EL (cell line): ENCODE results near the gene ZNF148.

Source experiments
- DNase-seq: peaks from one replicate; pipeline ENCODE4 v3.0.0-alpha.2; 2016

The ZNF148 gene

GRCh38 chr3:125214738-125215137 lies 160.4 kb downstream of the ZNF148 start:
- peak; percentile 43 for DNase-seq

DNA sequence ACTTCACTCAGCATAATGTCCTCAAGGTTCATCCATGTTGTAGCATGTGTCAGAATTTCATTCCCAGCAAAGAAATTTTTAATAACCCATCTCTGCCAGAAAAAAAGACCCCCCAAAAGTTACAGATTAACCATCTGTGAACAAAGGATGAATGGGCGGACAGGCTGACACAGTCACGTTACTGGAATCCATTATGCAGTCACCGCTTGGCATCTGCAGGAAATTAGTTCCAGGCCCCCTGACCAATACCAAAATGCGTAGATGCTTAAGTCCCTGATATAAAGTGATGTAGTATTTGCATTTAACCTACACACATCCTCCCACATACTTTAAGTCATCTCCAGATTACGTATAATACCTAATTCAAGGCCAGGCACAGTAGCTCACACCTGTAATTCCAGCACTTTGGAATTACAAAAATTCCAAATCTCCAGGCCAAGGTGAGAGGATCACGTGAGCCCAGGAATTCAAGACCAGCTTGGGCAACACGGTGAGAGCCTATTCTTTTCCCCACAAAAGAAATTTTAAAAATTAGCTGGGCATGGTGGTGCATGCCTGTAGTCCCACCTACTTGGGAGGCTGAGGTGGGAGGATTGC lies 161.1 kb downstream of the ZNF148 start:
- DNase-seq = peak; percentile 89

DNA sequence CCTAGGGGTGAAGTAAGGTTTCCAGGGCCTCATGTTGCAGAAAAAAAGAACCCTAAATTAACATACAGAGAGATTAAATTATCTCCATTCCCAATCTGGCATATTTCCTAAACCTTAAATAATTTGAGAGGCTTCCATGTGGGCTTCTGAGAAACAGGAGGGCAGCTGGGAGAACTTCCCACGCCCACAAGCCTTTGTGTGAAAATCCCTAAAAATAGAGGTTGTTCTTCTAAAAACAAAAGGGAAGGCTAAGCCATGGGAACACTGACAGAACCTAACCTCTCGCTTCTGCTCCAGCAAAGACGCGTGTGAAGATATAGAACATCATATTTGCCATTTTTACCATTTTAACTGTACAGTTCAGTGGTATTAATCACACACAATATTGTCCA lies 161.8 kb downstream of the ZNF148 start:
- DNase-seq = no peak

- no peak for DNase-seq
These were observed 162.4 kb downstream of the ZNF148 start, which contains the start of gene SLC12A8 for GRCh38 chr3:125212509-125213363. Gene SLC12A8 (minus strand): TSS chr3:125212748. CDS start chr3:125211349, 1,399 bp downstream.

DNA sequence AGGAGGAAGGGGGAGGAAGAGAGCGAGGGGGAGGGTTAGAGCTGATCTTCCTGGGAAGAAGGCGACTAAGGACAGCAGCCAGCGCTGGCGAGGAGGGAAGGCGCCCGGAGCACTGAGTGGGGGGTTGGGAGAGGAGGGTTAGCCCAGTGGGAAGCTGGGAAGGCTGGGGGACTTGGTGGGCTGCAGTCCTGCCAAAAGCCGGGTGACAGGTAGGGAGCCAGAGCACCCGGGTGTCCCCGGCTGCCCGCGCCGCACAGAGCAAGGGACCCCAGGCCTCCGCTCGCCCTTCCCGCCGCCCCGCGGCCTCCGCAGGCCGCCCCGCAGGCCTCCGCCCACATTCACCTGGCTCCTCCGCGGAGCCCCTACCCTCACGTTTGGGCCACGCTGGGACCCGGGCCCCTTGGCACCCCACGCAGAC lies 163.0 kb downstream of the ZNF148 start:
- DNase-seq = no peak

- no peak for DNase-seq
These were observed 163.5 kb downstream of the ZNF148 start for GRCh38 chr3:125211523-125212090.

DNA sequence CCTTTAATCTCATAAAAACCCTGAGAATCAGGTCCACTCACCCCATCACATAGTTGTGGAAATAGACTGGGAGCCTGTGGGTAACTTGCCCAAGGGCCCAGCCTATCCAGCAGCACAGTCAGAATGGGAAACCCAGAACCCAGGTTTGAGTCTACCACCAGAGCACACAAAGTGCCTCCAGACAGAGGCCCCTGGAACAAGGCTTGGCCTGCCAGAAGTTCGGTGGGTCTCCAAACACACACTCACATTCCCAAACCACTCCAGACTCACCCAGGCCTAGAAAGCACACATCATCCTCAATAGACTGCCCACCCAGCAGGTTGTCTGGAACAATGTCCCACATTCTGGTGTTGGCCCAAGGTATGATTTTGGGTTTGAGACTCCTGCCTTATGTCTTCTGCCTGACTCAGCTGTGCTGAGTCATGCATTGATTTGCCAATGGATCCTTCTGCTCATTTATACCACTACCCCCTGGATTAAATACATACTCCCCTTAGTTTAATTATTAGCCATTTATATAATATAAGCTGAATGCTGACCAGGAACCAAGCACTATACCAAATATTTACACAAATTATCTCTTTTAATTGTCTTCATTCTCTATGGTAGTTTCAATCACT lies 167.1 kb downstream of the ZNF148 start:
- DNase-seq = no peak

DNA sequence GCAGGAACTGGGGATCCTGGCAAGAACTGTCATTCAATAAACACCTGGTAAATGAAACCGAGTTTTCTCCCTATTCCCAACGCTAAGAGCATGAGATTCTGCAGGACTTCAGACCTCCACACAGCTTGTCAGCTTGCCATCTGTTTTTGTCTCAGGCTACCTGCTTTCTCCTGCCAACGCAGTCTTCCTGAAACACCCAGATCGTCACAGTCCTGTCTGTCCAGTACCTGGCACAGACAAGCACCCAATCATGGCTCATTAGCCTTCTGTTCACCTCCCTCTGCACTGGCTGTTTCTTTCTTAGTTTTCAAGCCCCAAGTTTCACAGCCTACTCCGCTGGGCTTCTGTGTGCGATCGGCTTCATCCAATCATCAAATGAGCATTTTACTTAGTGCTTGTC lies 167.6 kb downstream of the ZNF148 start:
- no peak for DNase-seq

DNA sequence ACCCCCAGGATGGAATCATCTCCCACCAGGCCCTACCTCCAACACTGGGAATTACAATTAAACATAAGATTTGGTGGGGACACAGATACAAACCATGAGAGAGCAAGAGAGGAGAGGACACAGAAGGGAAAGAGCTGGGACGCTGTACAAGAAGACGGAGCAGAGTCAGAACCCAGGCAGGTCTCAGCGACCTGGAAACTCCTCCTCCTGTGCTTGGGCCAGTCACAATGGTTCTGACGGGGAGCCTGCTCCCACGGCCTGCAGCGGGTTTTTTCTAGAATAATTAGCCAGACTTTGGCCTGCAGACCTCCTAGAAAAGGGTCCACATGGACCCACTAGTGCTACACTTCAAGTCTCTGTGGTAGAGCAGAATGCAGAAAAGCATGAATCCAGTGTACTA lies 168.2 kb downstream of the ZNF148 start:
- no peak for DNase-seq

GRCh38 chr3:125203731-125204130 lies 171.4 kb downstream of the ZNF148 start:
- DNase-seq = peak; percentile 26

GRCh38 chr3:125202197-125202596 lies 172.9 kb downstream of the ZNF148 start:
- DNase-seq = no peak

GRCh38 chr3:125200731-125201139 lies 174.4 kb downstream of the ZNF148 start:
- no peak for DNase-seq

DNA sequence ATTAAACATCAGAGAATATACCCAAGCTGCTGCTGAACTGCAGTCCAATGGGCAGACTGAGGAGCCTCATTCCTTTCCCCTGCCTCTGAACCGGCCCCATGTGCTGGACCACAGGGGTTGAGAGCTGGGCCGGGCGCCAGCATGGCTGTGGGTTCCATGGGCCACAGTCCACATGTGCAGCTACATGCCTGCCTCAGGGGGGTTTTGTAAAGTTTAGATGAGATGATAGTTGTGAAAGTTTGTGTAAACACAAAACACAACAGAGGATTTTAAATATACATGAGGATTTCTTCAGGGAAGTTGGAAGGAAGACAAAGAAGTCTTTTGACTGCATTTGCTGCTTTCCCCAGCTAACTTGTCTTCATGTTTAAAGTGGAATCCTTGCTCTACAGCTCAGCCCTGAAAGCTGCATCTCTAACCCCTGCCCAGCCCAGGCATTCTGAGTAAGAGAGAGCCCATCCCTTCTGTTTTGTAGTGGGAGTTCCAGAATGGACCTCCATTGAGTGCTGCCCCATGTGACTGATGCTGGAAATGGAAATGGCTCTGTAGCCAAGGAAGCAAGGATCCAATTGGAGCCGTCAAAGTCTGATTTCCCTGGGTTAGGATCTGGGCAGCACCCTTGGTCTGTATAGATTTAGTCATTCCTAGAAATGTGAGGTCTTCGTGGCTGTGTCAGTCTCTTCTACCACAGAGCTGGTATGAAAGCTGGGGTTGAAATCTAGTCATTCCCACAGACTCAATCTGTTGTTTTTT lies 180.1 kb downstream of the ZNF148 start:
- DNase-seq = peak; percentile 81

GRCh38 chr3:125194061-125194848 lies 180.9 kb downstream of the ZNF148 start:
- DNase-seq = no peak

DNA sequence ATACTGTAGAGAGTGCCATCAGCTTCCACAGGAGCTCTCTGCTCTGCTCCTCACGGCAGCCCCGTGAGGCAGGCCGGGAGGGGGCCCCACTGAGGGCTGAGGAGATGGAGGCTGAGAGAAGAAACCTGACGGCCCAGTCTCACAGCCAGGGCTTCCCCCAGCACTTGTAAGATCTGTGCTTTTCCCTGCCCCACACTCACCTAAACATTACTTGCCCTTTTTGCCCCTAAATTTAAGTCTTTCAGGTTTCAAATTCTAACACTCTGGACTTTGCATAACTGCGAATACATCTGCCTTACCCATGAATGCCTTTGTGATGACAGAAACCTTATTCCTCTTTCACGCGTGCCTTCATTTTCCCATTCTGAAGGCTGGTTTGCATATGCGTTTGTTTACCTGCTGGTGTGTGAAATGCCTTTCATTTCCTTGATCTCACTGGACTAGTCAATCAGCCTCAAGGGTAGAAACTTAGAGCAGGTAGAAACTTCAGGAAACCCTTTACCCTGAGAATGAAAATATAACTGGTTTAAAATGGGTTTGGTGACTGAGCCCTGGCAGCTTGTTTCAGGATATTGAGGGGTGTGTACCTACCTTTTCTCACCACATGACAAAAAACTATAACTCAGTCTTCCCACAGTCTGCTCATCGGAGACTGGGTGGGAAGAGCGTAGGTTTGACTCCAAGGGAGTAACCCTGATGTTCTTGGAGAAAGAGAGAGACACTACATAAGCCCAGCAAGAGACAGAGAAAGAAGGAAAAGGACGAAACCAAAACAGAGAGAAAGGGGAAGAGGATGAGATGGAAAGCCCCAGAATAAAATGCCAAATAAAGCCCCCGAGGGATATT lies 182.7 kb downstream of the ZNF148 start:
- no peak for DNase-seq

DNA sequence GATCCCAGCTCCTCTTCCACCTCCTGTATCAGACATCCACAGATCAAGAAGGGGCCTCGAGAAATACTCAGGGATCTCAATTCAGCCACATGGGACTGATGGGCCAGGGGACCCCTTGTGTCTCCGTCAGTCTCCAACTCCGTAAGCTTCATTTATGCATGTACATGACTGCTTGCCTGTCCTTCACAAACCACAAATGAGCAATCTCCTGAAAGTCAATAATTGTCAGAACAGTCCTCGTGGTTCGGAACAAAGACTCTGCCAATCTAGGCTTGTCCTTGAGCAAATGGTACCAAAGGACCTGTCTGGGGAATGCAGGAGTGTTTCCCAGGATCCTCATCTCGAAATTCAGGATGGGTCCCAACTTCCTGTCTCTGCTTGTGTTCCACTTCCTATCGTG lies 183.4 kb downstream of the ZNF148 start:
- DNase-seq = no peak

DNA sequence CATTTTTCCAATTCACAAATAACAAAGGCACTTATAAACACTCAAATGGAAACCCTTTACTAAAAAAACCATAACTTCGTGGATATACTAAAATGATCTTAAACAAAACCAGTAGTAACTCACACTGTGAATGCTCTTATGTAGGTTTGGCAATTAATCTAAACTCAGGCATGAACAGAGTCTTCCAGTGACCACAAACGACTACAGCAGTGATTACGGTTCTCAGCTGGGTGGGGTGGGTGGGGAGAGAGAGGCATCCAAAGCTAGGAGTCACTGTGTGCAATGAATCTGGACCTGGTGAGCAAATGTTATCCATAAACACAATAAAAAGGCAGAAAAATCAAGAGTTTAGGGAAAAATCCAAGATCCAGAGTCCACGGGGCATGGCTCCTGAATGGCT lies 183.9 kb downstream of the ZNF148 start:
- DNase-seq = no peak

DNA sequence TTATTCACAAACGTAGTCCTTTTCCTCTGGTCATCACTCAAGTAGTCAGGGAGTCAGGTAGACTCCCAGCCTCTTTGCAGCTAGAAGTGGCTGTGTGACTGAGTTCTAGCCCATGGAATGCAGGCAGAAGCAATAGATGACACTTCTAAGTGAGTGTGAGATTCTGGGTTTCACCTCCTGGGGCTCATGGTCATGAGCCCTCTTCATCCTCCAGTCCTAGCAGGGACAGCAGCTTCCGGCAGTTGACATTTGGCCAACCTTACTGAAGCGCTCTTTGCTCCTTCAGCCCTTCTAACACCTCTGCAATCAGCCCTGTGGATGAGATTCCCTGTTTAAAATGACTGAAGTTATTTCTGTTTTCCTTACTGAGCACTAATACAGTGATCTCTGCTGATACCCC lies 184.3 kb downstream of the ZNF148 start:
- DNase-seq = no peak

DNA sequence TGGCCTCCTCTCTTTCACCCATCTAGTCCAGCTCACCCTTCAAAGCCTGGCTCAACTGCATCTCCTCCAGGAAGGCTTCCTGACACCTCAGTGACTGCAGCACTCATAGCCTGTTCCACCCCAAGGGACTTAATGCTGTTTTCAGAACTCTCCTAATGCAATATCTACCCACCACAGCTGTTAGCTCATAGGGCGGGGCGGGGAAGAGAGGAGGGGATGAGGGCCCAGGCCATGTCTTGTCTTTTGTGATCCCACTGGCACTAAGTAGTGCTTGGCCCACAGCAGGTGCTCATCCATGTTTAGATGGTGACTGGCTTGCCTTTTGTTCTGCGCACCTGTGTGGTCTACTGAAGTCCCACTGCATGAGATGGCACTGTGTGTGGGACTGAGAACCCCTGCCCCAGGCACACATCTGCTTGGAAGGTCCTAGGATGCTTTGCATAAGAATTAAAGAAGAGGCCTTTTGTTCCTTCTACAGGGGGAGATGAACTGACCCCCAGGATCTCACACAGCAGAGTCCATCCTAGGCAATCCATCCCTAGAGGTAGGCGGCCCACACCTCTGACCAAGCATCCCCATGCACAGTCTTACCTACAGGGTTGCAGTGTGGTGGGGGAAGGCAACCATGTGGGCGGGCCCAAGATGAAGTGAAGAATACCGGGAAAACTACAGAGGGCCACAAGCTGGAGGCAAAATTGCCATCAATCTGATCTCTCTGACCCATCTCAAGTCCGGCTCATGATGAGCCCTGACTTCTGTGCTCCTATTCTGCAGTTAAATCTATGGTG lies 185.6 kb downstream of the ZNF148 start:
- DNase-seq = no peak

DNA sequence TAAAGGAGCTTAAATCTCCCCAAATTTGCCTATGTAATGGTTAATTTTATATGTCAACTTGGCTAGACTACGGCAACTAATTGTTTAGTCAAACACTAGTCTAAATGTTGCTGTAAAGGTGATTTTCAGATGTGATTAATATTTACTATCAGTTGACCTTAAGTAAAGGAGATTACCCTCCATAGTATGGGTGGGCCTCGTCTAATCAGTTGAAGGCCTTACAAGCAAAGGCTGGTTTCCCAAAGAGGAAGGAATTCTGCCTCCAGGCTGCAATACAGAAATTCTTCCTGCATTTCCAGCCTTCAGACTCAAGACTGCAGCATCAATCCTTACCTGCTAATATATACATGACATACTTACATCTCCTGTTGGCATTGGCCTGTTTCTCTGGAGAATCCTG lies 186.2 kb downstream of the ZNF148 start:
- no peak for DNase-seq
